GM21529 (cell line): Measurements from ENCODE around the gene KCNJ2.
A peak's percentile ranks its signal among the peaks of the same experiment; 100 is the strongest.

Source experiments
- ATAC-seq: cut with Tn5 transposase; IDR thresholded peaks from one replicate; pipeline ENCODE4 v1.9.1; 2021; ENCODE audit not compliant: unreplicated experiment

Gene KCNJ2

GRCh38 chr17:70158591-70158990, 10.7 kb upstream of the KCNJ2 start:
- ATAC-seq = no peak

DNA sequence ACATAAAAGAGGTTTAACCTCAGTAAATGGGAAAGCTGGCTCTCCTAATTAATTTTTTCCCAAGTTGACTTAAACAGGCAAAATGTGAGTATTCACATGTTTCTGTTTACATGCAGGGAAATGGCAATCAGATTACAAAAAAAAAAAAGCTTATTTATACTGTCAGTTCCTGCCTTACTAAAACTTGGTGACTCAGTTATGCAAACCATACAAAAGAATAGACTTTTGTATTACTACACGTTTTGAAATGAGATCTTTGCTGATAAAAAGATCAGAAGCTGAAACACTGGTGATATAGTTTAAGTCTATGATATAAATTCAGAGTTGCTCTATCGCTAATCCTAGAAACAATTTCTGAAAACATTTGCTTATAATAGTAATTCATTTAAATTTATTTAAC, 9.4 kb upstream of the KCNJ2 start:
- ATAC-seq = no peak

- no peak for ATAC-seq
These were observed 7.8 kb upstream of the KCNJ2 start for GRCh38 chr17:70161519-70161918.

- ATAC-seq = no peak
These were observed 3.9 kb upstream of the KCNJ2 start for GRCh38 chr17:70165383-70165782.

DNA sequence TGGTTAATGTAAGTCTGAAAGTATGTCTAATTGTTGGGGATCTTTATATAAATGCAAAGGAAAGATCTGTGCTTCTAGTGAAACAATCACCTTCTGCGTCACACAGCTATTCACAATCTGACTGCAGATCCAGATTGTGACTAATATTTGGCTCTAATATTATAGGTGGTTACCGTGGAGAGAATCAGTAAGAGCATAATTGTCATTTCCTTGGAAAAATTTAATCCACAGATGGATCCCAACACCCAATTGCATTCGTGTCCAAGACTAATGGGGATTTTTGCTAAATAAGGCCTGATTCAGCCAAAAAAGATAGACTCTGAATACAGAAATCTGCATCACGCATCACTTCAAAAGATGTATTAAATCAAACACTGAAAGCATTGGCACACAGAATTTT, 2.7 kb upstream of the KCNJ2 start:
- no peak for ATAC-seq

GRCh38 chr17:70168044-70168976, 1.0 kb upstream of the KCNJ2 start:
- peak; percentile 30 for ATAC-seq

- ATAC-seq = no peak
These were observed 621 bp downstream of the KCNJ2 start for GRCh38 chr17:70169709-70170597.

GRCh38 chr17:70171159-70171558, 1.8 kb downstream of the KCNJ2 start:
- no peak for ATAC-seq

GRCh38 chr17:70172449-70172848, 3.1 kb downstream of the KCNJ2 start:
- ATAC-seq = no peak

DNA sequence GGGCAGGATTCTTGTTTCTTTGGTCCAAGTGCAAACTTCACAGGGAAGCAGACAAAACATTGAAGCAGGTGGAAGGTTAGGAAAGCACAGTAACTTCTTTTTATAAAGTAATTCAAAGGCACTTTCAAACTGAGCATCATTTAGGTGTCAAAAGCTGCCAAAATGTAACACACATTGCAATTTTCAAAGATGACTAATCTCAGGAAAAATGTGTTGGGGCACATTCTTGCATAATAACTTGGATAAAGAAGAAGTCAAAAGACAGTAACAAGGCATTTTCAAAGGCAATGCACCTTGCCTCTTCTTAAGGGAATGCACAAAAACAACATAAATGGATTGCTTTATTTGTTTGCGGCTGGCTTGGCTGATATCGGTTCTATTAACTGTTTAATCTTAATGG, 3.6 kb downstream of the KCNJ2 start:
- no peak for ATAC-seq

DNA sequence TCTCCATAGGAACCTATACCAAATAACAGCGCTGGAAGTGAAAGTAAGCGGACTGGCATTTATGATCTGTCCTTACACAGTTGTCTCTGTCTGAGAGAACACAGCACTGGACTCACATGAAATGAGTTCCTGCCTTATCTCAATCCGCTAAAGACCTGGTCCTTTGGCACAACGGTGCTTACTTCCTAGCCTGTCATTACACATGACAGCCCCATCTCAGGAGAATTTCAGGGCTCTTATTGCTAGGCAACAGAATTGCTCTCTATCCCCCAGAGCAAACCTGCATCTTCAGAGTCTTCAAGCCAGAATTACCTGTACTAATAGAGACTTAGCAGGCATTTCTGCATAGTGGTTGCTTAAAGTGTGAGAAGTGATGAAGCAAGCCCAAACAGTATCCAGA, 4.3 kb downstream of the KCNJ2 start:
- no peak for ATAC-seq

GRCh38 chr17:70181376-70181775, 12.0 kb downstream of the KCNJ2 start:
- no peak for ATAC-seq

DNA sequence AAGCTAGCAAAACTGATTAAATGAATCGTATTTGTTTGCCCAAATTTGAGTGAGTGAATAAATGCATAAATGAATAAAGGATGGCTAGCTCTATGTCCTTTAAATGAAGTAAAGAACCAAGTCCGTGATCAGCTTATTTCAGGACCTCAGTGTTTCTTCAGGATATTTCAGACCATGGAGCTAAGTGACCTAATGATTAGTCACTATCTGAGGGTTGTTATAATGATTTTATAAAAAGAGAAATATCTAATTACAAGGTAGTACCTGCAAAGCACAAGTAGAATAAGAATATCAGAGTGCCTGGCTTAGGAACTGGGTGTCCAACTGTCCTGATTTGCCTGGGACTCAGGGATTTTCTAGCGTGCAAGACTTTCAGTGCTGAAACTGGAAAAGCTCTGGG, 12.5 kb downstream of the KCNJ2 start:
- ATAC-seq = no peak

GRCh38 chr17:70183508-70183907, 14.2 kb downstream of the KCNJ2 start:
- no peak for ATAC-seq

- no peak for ATAC-seq
These were observed 14.9 kb downstream of the KCNJ2 start for GRCh38 chr17:70184207-70184606.

GRCh38 chr17:70184770-70185169, 15.4 kb downstream of the KCNJ2 start:
- ATAC-seq = no peak

DNA sequence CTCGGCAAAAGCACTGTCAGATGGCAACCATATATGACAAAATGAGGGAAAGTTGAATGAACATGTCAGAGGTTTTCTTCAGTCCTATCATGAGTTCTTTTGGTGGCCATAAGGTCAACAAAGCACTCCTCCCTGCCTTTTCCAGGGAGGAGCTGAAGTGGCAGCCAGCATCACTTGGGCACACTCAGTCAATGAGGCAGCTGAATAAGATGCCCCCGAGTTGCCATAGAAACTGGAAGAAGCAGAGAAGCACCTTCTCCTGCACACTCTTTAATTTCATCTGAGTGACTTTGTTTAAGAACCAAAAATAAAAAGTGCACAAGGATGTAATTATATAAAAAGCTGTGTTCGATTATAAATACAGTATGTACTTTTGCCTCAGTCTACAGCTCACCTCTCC, 16.0 kb downstream of the KCNJ2 start:
- ATAC-seq = no peak

DNA sequence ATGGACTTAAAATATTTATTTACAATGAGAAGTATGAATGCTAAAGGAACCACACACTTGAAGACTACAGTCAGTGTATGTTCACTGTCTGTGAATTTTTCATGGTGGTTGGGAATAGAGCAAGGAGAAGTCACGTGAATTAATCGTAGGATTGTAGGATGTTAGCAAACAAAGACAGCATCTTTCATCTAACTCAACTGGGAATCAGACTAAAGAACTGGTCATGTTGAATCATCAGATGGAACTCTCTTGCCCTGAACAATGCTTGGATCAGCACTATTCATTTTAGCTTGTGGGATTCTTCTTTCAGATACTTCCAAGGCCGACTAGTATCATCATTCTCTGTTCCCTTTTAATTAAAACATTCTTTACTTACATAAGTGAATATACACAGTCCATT, 18.1 kb downstream of the KCNJ2 start:
- no peak for ATAC-seq

DNA sequence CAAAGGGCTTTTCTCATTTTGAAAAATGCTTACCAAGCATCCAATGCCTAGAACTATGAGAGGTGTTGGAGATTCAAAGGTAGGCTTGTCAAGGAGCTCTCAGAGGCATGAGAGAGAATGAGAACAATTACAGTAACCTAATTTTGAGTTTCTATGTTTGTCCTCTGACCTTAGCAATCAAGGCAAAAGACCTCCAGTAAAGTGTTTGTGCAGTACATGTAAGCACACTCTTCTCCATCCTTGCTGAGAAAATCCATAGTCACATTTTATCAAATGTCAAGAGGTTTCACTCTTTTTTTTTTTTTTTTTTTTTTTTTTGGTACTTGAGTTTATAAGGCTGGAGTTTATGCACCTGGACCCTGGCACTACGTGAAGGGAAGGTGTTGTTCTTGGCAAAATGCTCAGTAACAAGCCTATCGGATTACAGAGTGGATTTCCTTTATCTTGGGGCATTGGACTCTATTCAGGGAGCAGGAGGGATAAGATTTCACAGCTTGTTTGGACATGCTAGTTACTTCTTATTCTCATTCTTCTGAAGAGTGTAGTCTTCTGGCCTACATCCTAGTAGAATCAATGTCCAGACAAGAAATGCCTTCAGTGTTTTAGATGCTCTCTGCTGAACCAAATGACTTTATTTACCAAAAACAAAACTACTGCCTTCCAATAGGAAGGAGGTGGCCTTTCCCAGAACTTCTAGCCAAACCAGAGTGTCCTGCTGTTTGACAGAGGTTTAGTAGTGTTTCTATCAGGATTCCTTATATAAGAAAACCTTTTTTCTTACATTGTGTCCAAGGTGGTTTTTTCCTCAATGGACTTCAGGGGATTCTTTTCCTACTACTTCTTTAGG, 21.9 kb downstream of the KCNJ2 start:
- ATAC-seq = no peak

DNA sequence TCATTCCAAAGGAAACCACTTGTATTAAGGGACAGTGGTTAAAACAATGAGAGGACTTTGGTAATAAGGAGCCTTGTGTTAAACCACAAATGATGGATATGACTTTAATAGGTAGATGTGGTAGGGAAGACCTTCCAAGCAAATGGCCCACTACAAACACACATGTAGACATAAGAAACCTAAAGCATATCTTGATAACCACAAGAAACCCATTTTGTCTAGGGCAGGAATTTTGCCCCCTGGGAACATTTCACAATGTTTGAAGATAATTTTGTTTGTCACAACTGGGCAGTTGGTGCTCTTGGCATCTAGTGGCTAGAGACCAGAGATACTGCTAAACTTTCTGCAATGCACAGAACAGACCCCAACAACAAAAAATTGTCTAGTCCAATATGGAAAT, 25.8 kb downstream of the KCNJ2 start:
- ATAC-seq = no peak

DNA sequence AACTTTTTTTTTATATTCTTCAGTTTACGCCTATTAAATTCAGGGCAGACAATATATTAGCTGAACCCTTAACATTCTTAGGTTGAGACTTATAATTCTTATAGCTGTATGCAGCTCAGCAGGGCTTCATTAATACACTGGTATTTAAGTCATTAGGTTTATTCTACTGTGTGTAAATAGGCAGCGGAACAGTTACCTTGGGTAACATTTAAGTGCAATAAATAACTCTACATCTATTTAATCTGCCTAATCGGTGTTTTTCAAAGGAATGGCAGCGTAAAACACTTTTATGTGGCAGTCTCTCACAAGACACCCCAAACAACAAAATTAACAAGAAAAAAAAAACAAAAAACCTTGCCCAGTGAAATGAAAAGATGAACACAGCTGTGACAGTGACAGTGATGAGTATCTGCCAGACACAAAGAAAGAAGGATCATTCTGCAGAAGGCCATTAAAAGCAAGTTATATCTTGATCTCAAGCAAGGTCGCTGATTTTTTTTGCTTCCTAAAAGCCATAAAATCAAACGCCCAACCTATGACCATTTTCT, 32.6 kb downstream of the KCNJ2 start:
- no peak for ATAC-seq
